AG04449 (cell line): ENCODE measurements around the gene CCDC7.
"Not testable (repeated sequence)": the region's sequence is repeated elsewhere in the genome, so short reads cannot be mapped to it uniquely, and the experiment has no call there.

Source experiments
- CTCF ChIA-PET: fragments of 350-600 bp; formaldehyde crosslinking; extraction: SDS; loops from one replicate; lab custom pipeline; 2021; ENCODE audit warnings: antibody characterized with exemption; lab: Yijun Ruan, JAX
- POLR2A ChIA-PET: fragments of 400-600, 350-600 bp; formaldehyde crosslinking; extraction: SDS; loops from one replicate; lab custom pipeline; 2020; ENCODE audit warnings: antibody characterized with exemption, inconsistent platforms; lab: Yijun Ruan, JAX
- DNase-seq: peaks from one replicate; pipeline ENCODE4 v3.0.0-alpha.2; 2010; ENCODE audit warnings: low read depth, low spot score
- H3K4me3 ChIP-seq: 2 replicates; pipeline ENCODE4 v1.5.1; 2011; ENCODE audit warnings: low read depth, mild to moderate bottlenecking, control low read depth, low read length
- CTCF ChIP-seq: IDR thresholded peaks from one replicate; pipeline ENCODE4 v1.5.1; 2011; ENCODE audit warnings: mild to moderate bottlenecking, moderate library complexity, low read length, control low read depth, inconsistent platforms; ENCODE audit not compliant: insufficient read depth; ENCODE audit errors: missing control alignments

Gene CCDC7

GRCh38 chr10:32889631-32890212 is 443.8 kb downstream of the CCDC7 start:
- no peak overlapping the region for H3K4me3 ChIP-seq
- DNase-seq, result no peak
- ChIA-PET POLR2A (no interaction called here), CTCF (no interaction called here)
- TF ChIP-seq CTCF, result no peak

GRCh38 chr10:32890444-32890843 is 444.5 kb downstream of the CCDC7 start:
- ChIA-PET CTCF (no interaction called here), POLR2A (no interaction called here)
- no peak for DNase-seq
- TF ChIP-seq CTCF, result no peak
- H3K4me3 ChIP-seq, result no peak overlapping the region

- no peak for DNase-seq
- ChIA-PET POLR2A (no interaction called here), CTCF (no interaction called here)
- no peak overlapping the region for H3K4me3 ChIP-seq
- no peak for TF ChIP-seq CTCF
Observed at GRCh38 chr10:32891261-32891660, 445.3 kb downstream of the CCDC7 start.

- no peak for DNase-seq
- ChIA-PET POLR2A (no interaction called here), CTCF (interaction anchor here (0.8 to 1.8 kb wide), 2 partner anchors 98 to 116 kb away, joined by 3 to 7 read pairs; no protein-coding TSS in a partner anchor)
- no peak for TF ChIP-seq CTCF
- H3K4me3 ChIP-seq, result no peak overlapping the region
Observed at GRCh38 chr10:32893434-32893833, 447.5 kb downstream of the CCDC7 start.

GRCh38 chr10:32893916-32894664 is 448.1 kb downstream of the CCDC7 start:
- ChIA-PET CTCF (interaction anchor here (0.8 to 1.8 kb wide), 2 partner anchors 98 to 115 kb away, joined by 3 to 7 read pairs; no protein-coding TSS in a partner anchor), POLR2A (no interaction called here)
- no peak for DNase-seq
- no peak overlapping the region for H3K4me3 ChIP-seq
- no peak for TF ChIP-seq CTCF

GRCh38 chr10:32895200-32895968 is 449.4 kb downstream of the CCDC7 start:
- DNase-seq, CTCF ChIA-PET, H3K4me3 ChIP-seq, POLR2A ChIA-PET: not testable (repeated sequence)
